ENCODE measurements around the gene PLSCR3.

DNA sequence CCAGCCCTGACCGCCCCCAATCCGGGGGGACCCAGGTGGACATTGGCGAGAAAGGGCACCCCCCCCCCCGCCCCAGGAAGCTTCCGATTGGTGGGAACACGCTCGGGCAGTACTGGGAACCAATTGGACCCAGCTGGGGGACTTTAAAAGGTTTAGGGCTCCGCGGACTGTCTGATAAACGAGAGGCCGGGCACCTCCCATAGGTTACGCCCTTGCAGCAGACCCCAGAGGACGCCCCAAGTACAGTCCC is 9.3 kb upstream of the PLSCR3 start:
- TF ChIP-seq, protein P1, sequence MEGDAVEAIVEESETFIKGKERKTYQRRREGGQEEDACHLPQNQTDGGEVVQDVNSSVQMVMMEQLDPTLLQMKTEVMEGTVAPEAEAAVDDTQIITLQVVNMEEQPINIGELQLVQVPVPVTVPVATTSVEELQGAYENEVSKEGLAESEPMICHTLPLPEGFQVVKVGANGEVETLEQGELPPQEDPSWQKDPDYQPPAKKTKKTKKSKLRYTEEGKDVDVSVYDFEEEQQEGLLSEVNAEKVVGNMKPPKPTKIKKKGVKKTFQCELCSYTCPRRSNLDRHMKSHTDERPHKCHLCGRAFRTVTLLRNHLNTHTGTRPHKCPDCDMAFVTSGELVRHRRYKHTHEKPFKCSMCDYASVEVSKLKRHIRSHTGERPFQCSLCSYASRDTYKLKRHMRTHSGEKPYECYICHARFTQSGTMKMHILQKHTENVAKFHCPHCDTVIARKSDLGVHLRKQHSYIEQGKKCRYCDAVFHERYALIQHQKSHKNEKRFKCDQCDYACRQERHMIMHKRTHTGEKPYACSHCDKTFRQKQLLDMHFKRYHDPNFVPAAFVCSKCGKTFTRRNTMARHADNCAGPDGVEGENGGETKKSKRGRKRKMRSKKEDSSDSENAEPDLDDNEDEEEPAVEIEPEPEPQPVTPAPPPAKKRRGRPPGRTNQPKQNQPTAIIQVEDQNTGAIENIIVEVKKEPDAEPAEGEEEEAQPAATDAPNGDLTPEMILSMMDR (conservative IDR thresholded peaks at IDR 0.05), result no peak
- TF ChIP-seq EZH2 (IDR thresholded peaks at IDR 0.05; ENCODE audit: low read depth), result no peak
